ENCODE data around the gene FOXB1. TPM values are rescaled to one million over a fixed set of nuclear protein-coding genes. Genes with fewer than 3 reads are reported as not detected.

Gene FOXB1
- total and polyA plus RNA-seq, 2 of the 13 experiments (the other 11 are each of a cell fraction or from before 2014, with no cell fraction given) = not detected

- TF ChIP-seq, protein P1, sequence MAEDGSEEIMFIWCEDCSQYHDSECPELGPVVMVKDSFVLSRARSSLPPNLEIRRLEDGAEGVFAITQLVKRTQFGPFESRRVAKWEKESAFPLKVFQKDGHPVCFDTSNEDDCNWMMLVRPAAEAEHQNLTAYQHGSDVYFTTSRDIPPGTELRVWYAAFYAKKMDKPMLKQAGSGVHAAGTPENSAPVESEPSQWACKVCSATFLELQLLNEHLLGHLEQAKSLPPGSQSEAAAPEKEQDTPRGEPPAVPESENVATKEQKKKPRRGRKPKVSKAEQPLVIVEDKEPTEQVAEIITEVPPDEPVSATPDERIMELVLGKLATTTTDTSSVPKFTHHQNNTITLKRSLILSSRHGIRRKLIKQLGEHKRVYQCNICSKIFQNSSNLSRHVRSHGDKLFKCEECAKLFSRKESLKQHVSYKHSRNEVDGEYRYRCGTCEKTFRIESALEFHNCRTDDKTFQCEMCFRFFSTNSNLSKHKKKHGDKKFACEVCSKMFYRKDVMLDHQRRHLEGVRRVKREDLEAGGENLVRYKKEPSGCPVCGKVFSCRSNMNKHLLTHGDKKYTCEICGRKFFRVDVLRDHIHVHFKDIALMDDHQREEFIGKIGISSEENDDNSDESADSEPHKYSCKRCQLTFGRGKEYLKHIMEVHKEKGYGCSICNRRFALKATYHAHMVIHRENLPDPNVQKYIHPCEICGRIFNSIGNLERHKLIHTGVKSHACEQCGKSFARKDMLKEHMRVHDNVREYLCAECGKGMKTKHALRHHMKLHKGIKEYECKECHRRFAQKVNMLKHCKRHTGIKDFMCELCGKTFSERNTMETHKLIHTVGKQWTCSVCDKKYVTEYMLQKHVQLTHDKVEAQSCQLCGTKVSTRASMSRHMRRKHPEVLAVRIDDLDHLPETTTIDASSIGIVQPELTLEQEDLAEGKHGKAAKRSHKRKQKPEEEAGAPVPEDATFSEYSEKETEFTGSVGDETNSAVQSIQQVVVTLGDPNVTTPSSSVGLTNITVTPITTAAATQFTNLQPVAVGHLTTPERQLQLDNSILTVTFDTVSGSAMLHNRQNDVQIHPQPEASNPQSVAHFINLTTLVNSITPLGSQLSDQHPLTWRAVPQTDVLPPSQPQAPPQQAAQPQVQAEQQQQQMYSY (CRISPR knock-in tag; IDR thresholded peaks at IDR 0.05) = no peak
- no peak for TF ChIP-seq AHR (CRISPR knock-in tag; IDR thresholded peaks at IDR 0.05)
- TF ChIP-seq RBM39 (IDR thresholded peaks at IDR 0.05; ENCODE audit: low read depth, low read length, poor library complexity, severe bottlenecking) = no peak
- TF ChIP-seq GTF2F1 (IDR thresholded peaks at IDR 0.05; ENCODE audit: low read length) = no peak
- no peak for TF ChIP-seq ZMAT3 (CRISPR knock-in tag; conservative IDR thresholded peaks at IDR 0.05)
Observed at GRCh38 chr15:60017538-60018520, 13.7 kb downstream of the FOXB1 start (continued).

GRCh38 chr15:60020736-60021135, 16.6 kb downstream of the FOXB1 start:
- H2AFZ ChIP-seq (ENCODE audit: low read length) = no peak overlapping the region
- H3K4me3 ChIP-seq (replicated peaks in 1 of 3; ENCODE audit: insufficient read depth in 1 of 3, low read depth in 2 of 3, low read length in 3 of 3) = no peak overlapping the region
- H3K36me3 ChIP-seq (replicated peaks in 1 of 2; ENCODE audit: control insufficient read depth in 1 of 2, insufficient read depth in 2 of 2, low read length in 2 of 2) = no peaks in the 10 kb centered on the region
- H3K27me3 ChIP-seq (ENCODE audit: control insufficient read depth in 1 of 2, insufficient read depth in 2 of 2, low read length in 2 of 2) = no peaks in the 10 kb centered on the region
- FAIRE-seq = no peak
- no TSS peak for BruUV-seq (replicated peaks)
- H3K4me2 ChIP-seq (ENCODE audit: low read depth, low read length) = no peak overlapping the region
- ChIA-PET POLR2A (no interaction called here), CTCF (ENCODE audit: low intra/inter-chr PET ratio, low total read pairs) (no interaction called here)
- no peak overlapping the region for H3K9ac ChIP-seq (ENCODE audit: insufficient read depth, low read depth, low read length)
- H3K79me2 ChIP-seq (ENCODE audit: insufficient read depth, low read length) = no peaks in the 10 kb centered on the region
- H3K27ac ChIP-seq (ENCODE audit: extremely low read length, insufficient read depth, low read length) = no peak overlapping the region
- no peak for ATAC-seq
- 2% methylated on average over 3 of the region's 3 CpGs for WGBS (ENCODE audit: low lambda C conversion rate)
- no peak for DNase-seq (ENCODE audit: low spot score)
- no peaks in the 10 kb centered on the region for H4K20me1 ChIP-seq (ENCODE audit: insufficient read depth, low read length)
- intact Hi-C loops (cut with micrococcal nuclease; ENCODE audit: unreplicated experiment) (no loop called here), in situ Hi-C loops (cut with HindIII; ENCODE audit: extremely low pct_ligation_motif_present, low pct_unique_long_range_greater_than_20kb) (no loop called here)
- H3K9me3 ChIP-seq (ENCODE audit: low read length) = no peaks in the 10 kb centered on the region
- H3K4me1 ChIP-seq (ENCODE audit: insufficient read depth, low read length) = no peaks in the 10 kb centered on the region
- TF ChIP-seq CBX1 (IDR thresholded peaks at IDR 0.05; ENCODE audit: low read depth) (no peak), ZNF720 (CRISPR knock-in tag; IDR thresholded peaks at IDR 0.05) (no peak), CREB1 (IDR thresholded peaks at IDR 0.05) (no peak), CREB1 (CRISPR knock-in tag; IDR thresholded peaks at IDR 0.05) (no peak), GRHL1 (CRISPR knock-in tag; conservative IDR thresholded peaks at IDR 0.05) (no peak), BORCS8-MEF2B (CRISPR knock-in tag; IDR thresholded peaks at IDR 0.05) (no peak), SP1 (IDR thresholded peaks at IDR 0.05) (no peak), SP1 (CRISPR knock-in tag; IDR thresholded peaks at IDR 0.05) (no peak), ZNF660 (CRISPR knock-in tag; IDR thresholded peaks at IDR 0.05; ENCODE audit: borderline replicate concordance, low read depth) (no peak), DNMT1 (CRISPR knock-in tag; IDR thresholded peaks at IDR 0.05) (no peak), PLSCR1 (CRISPR knock-in tag; IDR thresholded peaks at IDR 0.05; ENCODE audit: borderline replicate concordance) (no peak), ZNF790 (CRISPR knock-in tag; IDR thresholded peaks at IDR 0.05; ENCODE audit: borderline replicate concordance) (no peak), RARA (CRISPR knock-in tag; IDR thresholded peaks at IDR 0.05) (no peak), RBM22 (optimal IDR thresholded peaks at IDR 0.05; ENCODE audit: low read length) (no peak)
